ENCODE measurements around the gene SUMF1.

DNA sequence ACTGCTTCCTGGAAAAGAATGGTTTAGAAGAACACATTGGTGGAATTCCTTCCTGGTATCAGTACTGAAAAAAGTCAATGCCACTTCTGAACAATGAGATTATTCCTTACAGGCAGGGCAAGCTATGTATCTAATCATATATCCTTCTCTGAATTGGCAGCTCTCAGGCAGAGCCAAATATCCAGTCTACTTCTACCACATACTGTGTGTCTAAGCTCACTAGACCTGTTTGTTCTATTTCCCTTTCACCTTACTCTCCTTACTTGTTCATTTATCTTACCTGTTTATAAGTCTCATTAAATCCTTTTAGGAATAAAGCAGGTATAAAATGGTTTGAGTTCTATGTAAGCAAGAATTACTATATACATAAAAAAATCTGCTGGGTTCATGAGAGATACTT, 155.6 kb downstream of the SUMF1 start:
- no peak for TF ChIP-seq FOXK2 (IDR thresholded peaks at IDR 0.05)
- no peak for TF ChIP-seq FOXM1 (IDR thresholded peaks at IDR 0.05; ENCODE audit: borderline replicate concordance)
- no peak for TF ChIP-seq SP1 (IDR thresholded peaks at IDR 0.05)
- TF ChIP-seq ELF4 (IDR thresholded peaks at IDR 0.05) = no peak
- TF ChIP-seq SUZ12 (IDR thresholded peaks at IDR 0.05) = no peak

Measured in HEK293T (cell line).